ENCODE results near the gene C10orf105. TPM values are rescaled to one million over a fixed set of nuclear protein-coding genes. Genes with fewer than 3 reads are reported as not detected.

C10orf105 gene
- total RNA-seq, 4 donors from 2014 or later, result 0.06 to 0.17 (median 0.11) TPM; not detected in 1

DNA sequence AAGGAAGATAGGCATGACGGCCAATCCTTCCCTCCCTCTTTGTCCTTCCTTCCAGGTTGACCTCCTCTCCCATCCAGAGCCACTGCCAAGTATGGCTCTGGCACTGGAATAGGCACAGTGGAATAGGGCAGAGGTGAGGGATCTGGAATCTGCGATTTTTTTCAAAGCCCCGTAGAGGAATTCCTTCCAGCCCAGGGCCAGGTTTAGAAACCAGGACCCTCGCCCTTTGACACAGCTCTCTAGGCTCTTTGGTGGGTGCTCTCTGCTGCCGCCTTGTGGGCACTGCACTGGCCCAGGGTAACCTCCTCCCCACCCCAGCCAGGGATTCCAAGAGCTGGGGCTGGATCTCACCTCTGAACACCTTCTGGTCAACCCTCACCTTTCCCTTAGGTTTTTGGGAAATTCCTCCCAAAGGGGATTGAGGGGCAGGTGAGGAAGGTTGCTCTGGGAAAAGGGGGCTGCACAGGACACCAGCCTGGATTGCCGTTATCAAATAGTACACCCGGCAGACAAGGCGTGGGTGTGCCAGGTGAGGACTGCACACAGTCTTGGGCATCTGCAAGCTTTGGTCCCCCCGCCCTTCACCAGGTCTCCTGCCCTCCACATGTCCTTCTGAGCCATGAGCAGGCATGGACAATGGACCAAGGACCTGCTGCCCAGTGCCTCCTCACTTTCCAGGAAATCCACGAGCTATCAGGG, 22.8 kb downstream of the C10orf105 start:
- Histone ChIP-seq H3K4me1 (peaks cover 43 to 69% (median 63%) of the 10 kb centered on the region in 4 donors), H3K36me3 (no peaks in the 10 kb centered on the region), H3K27ac (replicated peaks in 1 of 4) (no peak overlapping the region), H3K4me3 (no peak overlapping the region), H3K27me3 (no peaks in the 10 kb centered on the region), H3K9me3 (no peaks in the 10 kb centered on the region)
- DNase-seq (ENCODE audit: extremely low spot score), result no peak
- 68% methylated on average over 10 of the region's 10 CpGs for WGBS
- no peak for TF ChIP-seq POLR2AphosphoS5 (IDR thresholded peaks at IDR 0.05)
- TF ChIP-seq, protein P1, sequence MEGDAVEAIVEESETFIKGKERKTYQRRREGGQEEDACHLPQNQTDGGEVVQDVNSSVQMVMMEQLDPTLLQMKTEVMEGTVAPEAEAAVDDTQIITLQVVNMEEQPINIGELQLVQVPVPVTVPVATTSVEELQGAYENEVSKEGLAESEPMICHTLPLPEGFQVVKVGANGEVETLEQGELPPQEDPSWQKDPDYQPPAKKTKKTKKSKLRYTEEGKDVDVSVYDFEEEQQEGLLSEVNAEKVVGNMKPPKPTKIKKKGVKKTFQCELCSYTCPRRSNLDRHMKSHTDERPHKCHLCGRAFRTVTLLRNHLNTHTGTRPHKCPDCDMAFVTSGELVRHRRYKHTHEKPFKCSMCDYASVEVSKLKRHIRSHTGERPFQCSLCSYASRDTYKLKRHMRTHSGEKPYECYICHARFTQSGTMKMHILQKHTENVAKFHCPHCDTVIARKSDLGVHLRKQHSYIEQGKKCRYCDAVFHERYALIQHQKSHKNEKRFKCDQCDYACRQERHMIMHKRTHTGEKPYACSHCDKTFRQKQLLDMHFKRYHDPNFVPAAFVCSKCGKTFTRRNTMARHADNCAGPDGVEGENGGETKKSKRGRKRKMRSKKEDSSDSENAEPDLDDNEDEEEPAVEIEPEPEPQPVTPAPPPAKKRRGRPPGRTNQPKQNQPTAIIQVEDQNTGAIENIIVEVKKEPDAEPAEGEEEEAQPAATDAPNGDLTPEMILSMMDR (IDR thresholded peaks at IDR 0.05), result peak; percentile 68 to 83 (median 75)
- no peak for TF ChIP-seq EP300 (IDR thresholded peaks at IDR 0.05)
- intact Hi-C loops (cut with DNase I), result no loop called here

- peak overlapping the region in 1 of 4 donors; percentile 5 for H3K27ac ChIP-seq (replicated peaks in 1 of 4)
- no peak overlapping the region for H3K4me3 ChIP-seq
- WGBS, result 89% methylated on average over 10 of the region's 14 CpGs
- no peaks in the 10 kb centered on the region for H3K9me3 ChIP-seq
- intact Hi-C loops (cut with DNase I), result no loop called here
- peaks cover 38 to 62% (median 58%) of the 10 kb centered on the region in 4 donors for H3K4me1 ChIP-seq
- no peaks in the 10 kb centered on the region for H3K36me3 ChIP-seq
- H3K27me3 ChIP-seq, result no peaks in the 10 kb centered on the region
- TF ChIP-seq POLR2AphosphoS5 (IDR thresholded peaks at IDR 0.05) (no peak), POLR2A (IDR thresholded peaks at IDR 0.05; ENCODE audit: low read depth) (no peak), EP300 (IDR thresholded peaks at IDR 0.05) (no peak)
- TF ChIP-seq, protein P1 (IDR thresholded peaks at IDR 0.05), result no peak
- no peak for DNase-seq (ENCODE audit: extremely low spot score)
Measured at GRCh38 chr10:71695502-71696476, 23.8 kb downstream of the C10orf105 start.

GRCh38 chr10:71694567-71694968, 25.0 kb downstream of the C10orf105 start:
- H3K4me1 ChIP-seq, result peaks cover 33 to 55% (median 51%) of the 10 kb centered on the region in 4 donors
- H3K27me3 ChIP-seq, result no peaks in the 10 kb centered on the region
- no peak for DNase-seq (ENCODE audit: extremely low spot score)
- peak overlapping the region; percentile 3 to 44 (median 40) for H3K27ac ChIP-seq (replicated peaks in 1 of 4)
- 59% methylated on average over 10 of the region's 10 CpGs for WGBS
- peak overlapping the region in 1 of 4 donors; percentile 14 for H3K4me3 ChIP-seq
- TF ChIP-seq POLR2AphosphoS5 (IDR thresholded peaks at IDR 0.05) (no peak), POLR2A (IDR thresholded peaks at IDR 0.05; ENCODE audit: low read depth) (no peak), EP300 (IDR thresholded peaks at IDR 0.05) (no peak)
- TF ChIP-seq, protein P1 (IDR thresholded peaks at IDR 0.05), result no peak
- no peaks in the 10 kb centered on the region for H3K9me3 ChIP-seq
- intact Hi-C loops (cut with DNase I), result no loop called here
- no peaks in the 10 kb centered on the region for H3K36me3 ChIP-seq

DNA sequence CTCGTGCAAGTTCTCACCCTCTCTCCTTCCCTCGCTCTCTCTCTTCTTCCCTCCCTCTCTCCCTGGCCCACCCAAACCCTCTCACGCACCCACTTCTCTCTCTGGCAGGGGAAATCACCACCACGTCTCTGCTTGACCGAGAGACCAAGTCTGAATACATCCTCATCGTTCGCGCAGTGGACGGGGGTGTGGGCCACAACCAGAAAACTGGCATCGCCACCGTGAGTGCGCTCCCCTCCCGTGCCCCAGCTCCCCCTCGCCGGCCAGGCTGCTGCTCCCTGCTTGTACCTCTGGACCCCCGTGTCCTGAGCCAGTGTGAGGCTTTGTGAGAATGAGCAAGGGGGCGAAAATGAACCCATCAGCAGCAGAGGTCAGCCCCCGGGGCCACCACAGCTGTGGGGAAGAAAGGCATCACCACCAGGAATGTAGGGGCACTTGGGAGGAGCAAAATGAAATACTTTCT, 25.5 kb downstream of the C10orf105 start:
- Histone ChIP-seq H3K27me3 (no peaks in the 10 kb centered on the region), H3K27ac (replicated peaks in 1 of 4) (peak overlapping the region; percentile 3 to 44 (median 40)), H3K4me3 (peak overlapping the region in 1 of 4 donors; percentile 14), H3K9me3 (no peaks in the 10 kb centered on the region), H3K36me3 (no peaks in the 10 kb centered on the region), H3K4me1 (peaks cover 33 to 55% (median 51%) of the 10 kb centered on the region in 4 donors)
- 76% methylated on average over 18 of the region's 18 CpGs for WGBS
- intact Hi-C loops (cut with DNase I), result no loop called here
- no peak for DNase-seq (ENCODE audit: extremely low spot score)
- TF ChIP-seq POLR2A (IDR thresholded peaks at IDR 0.05; ENCODE audit: low read depth), result no peak
- TF ChIP-seq POLR2AphosphoS5 (IDR thresholded peaks at IDR 0.05), result no peak
- TF ChIP-seq, protein P1 (IDR thresholded peaks at IDR 0.05), result no peak
- TF ChIP-seq EP300 (IDR thresholded peaks at IDR 0.05), result no peak

All from esophagus muscularis mucosa (tissue), 4 donors.